ENCODE data around the gene SPO11.

The SPO11 gene

DNA sequence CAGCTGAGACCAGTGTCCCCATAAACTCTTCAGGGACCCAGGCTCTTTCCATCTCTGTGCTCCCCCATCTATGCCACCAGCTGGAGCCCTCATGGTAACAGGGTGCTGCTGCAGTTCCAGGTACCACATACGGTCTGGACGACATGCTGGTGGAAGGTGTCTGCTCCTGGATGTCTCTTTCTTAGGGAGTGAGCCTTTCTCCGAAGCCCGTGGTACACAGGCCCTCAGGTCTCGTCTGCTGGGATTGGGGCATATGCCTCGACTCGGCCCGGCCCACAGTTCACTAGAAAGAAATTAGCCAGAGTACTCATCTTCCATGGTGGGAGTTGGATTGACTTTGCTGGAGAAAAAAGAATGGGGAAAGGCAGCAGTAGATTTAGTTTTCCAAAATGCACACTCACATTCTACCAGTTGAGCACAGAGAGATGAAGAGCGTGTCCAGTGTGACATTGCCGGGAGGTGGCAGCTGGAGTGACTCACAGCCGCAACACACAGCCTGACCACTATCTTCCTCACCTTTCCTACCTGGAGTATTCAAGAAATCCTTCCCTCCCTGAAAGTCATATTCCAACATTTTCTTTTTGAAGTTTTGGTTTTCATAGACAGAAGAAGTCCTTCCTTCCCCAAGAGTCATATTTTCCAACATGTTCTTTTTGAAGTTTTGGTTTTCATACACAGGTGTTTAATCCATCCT, 18.6 kb upstream of the SPO11 start:
- no peak for DNase-seq (ENCODE audit: low read depth)

DNA sequence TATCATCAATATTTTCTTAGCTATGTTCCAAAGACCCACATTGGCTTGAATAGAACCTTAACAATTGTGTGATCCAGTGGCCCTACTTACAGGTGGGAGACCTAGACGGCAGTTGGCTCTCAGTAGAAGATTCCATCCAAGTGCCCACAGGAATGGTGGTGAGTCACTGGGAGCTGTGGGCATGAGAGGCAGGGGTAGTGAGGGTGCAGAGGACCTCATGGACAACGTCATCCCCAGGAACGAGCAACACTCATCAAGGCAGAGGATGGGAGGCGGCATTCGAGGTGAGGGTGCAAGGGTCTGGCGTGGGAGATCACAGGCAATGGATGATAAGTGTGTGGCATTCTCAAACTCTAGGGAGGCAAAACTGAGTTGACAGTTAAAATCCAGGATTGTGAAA, 17.5 kb upstream of the SPO11 start:
- DNase-seq (ENCODE audit: low read depth): no peak

DNA sequence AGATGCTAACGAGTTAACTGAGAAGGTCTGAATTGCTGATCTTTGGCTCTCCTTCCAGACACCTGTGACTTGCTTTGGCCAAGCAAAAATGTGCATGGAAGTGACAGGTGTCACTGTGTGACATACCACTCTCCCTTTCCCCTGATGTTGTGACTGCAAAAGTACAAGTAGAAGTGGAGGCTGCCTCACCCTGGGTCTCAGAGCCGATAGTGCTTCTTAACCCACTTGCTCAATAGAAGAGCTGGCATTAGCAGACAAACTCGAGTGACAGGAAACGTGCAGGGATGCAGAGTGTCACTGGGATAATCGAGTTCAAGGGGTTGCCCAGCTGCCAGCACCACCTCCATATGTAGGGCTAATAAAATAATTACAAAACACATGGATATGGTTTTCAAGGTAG, 16.4 kb upstream of the SPO11 start:
- no peak for DNase-seq (ENCODE audit: low read depth)

GRCh38 chr20:57313951-57314350, 15.7 kb upstream of the SPO11 start:
- DNase-seq (ENCODE audit: low read depth): no peak

DNA sequence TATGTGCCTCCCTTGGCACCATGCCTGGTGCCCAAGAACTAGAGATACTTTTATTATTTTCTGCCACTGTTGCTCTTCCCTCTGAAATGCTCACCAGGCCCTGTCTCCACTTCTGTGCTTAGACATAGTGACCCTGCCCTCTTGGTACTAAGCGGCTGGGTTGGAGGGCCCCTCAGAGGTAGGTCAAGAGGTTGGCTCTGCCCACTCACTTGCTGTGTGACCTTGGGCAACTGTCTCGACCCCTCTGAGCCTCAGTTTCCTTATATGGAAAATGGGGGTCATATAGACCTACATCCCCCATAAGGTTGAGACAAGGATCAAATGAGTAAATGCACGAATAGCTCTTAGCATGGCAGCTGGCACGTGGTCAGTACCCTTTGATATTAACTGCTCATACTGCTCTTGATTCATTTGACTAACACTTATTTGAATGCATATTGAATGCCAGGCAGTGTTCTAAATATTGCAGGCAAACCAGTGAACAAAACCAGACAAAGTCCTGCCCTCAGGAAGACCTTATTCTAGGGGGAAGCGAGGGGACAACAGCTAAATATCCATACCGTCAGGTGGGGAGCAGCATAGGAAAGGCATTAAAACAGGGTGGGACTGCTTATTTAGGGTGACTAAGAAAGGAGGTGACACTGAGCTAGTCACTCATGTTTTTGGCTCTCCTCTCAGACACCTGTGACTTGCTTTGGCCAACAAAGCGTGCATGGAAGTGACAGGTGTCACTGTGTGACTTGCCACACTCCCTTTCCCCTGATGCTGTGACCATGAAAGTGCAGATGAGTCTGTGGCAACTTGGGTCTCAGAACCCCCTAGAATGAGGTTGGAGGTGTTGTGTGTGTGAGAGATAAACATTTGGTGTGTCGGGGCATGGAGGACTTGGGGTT, 14.3 kb upstream of the SPO11 start:
- no peak for DNase-seq (ENCODE audit: low read depth)

DNA sequence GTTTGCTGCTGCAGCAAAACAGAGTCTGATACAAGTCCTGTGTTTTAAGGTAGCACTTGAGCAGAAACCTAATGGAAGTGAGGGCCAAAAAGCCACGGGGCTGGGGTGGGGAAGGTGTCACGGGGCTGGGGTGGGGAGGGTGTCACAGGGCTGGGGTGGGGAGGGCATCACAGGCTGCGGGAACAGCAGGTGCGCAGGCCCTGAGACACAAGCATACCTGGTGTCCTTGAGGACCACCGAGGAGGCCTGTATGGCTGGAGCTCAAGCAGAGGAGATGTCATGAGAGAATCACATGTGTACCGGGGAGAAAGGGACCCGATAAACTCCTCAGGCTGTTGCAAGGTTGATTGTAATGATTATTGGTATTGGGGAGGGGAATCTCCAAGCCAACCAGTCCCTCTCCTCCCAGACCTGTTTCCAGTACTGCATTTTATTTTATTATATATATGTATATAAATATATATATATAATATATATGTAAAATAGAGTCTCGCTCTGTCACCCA, 13.6 kb upstream of the SPO11 start:
- DNase-seq (ENCODE audit: low read depth): no peak

GRCh38 chr20:57316795-57317201, 12.8 kb upstream of the SPO11 start:
- no peak for DNase-seq (ENCODE audit: low read depth)

- no peak for DNase-seq (ENCODE audit: low read depth)
Observed at GRCh38 chr20:57317316-57317788, 12.3 kb upstream of the SPO11 start.

- DNase-seq (ENCODE audit: low read depth): no peak
Observed at GRCh38 chr20:57317789-57318371, 11.7 kb upstream of the SPO11 start.

- DNase-seq (ENCODE audit: low read depth): no peak
Observed at GRCh38 chr20:57319584-57319983, 10.0 kb upstream of the SPO11 start.

DNA sequence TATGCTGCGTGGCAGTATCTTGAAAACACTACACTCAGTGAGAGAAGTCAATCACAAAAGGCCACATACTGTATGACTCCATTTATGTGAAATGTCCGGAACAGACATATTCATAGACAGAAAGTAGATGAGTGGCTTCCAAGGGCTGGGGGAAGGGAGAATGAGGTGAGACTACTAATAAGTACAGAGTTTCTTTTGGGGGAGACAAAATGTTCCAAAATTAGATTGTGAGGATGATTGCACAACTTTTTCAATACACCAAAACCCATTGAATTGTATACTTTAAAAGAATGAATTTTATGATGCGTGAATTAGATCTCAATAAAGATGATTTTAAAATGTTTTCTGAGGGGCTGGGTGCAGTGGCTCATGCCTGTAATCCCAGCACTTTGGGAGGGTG, 9.2 kb upstream of the SPO11 start:
- DNase-seq (ENCODE audit: low read depth): no peak

GRCh38 chr20:57321142-57321541, 8.5 kb upstream of the SPO11 start:
- no peak for DNase-seq (ENCODE audit: low read depth)

DNA sequence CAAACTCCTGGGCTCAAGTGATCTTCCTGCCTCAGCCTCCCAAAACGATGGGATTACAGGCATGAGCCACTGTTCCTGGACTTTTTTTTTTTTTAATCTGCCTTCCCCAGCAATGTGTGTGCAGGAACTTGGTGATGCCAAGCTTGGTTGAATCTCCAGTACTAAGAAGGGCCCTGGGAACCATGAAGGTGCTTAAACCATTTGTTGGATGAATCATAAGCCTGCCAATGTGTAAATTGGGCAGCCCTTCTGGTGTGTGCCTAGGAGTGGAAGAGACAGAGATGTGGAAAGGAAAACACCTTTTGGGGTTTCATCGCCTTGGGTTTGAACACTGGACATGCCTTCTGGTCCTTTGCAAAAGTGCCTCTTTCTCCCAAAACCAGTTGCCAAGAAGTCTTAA, 7.1 kb upstream of the SPO11 start:
- no peak for DNase-seq (ENCODE audit: low read depth)

DNA sequence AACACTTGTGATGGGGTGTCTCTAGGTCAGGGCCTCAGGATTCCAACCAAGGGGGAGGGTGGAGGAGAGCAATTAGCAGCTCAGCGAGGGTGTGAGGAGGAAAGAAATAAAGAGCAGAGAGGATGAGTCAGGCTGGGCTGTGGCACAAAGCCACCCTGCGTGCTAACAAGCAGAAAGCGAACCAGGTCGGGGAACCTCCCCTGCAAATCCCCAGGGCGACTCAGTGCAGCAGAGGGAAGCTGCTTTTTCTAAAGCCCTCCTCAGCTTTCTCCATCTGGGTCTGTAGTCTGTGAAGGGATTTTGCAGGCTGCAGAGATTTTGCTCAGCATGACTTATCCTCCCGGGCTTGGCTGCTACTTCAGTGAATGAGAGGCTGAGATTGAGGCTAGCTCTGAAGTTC, 6.6 kb upstream of the SPO11 start:
- no peak for DNase-seq (ENCODE audit: low read depth)

DNA sequence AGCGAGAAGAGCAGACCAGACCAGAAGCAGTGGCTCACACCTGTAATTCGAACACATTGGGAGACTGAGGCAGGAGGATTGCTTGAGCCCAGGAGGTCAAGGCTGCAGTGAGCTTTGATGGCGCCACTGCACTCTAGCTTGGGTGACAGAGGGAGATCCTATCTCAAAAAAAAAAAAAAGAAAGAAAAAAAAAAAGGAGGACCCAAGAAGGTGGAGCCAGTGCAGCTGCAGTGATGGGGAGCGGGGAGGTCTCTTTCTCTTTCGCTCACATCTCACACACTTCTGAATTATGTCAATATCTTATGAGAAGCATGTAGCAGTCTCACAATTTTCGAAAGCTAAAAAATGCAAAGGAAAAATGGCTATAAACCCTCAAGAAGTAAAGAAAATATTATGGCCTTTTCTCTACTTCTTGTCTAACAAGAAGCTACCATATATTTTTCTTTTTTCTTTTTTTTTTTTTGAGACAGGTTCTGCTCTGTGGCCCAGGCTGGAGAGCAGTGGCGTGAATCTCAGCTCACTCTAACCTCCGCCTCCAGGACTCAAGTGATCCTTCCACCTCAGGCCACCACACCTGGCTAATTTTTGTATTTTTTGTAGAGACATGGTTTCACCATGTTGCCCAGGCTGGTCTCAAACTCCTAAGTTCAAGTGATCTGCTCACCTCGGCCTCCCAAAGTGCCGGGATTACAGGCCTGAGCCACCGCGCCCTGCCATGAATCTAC, 3.8 kb upstream of the SPO11 start:
- DNase-seq (ENCODE audit: low read depth): no peak

DNA sequence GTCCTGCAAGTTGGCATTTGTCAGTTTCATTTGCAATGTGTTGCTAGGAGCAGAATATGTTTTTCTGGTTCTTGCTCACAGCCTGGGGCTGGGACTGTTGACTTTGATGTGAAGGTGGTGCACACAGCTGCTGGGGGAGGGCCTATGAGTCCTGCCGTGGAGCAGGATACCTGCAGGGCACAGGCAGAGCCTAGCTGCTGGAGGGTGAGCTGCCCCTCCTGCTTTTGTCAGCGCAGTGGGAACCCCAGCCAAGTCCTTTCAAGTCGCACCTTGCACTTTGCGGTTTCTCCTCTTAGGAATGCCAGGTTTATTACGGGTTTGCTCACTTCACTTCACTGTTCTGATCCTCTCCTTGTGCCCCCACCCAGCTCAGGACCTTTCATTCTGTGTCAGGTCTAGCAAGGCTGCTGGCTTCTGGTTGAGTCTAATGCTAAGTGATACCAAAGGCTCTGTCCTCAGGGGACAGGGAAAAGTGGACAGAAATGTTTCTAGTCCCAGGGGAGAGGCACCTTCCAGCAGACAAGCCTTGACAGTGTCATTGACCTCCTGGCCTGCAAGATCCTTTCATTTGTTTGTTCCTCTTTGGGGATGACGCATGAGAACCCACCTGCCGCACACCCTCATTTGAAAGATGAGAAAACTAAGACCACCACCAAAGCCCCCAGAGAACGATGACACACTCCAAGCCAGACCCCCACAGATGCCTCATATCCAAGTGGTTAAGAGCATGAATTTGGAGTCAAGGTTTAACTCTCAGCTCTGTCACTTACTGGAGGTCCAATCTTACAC, 2.7 kb upstream of the SPO11 start:
- DNase-seq (ENCODE audit: low read depth): no peak

- DNase-seq (ENCODE audit: low read depth): no peak
Observed at GRCh38 chr20:57327820-57328219, 1.8 kb upstream of the SPO11 start.

GRCh38 chr20:57330998-57331397, 1.4 kb downstream of the SPO11 start:
- DNase-seq (ENCODE audit: low read depth): peak; percentile 57

DNA sequence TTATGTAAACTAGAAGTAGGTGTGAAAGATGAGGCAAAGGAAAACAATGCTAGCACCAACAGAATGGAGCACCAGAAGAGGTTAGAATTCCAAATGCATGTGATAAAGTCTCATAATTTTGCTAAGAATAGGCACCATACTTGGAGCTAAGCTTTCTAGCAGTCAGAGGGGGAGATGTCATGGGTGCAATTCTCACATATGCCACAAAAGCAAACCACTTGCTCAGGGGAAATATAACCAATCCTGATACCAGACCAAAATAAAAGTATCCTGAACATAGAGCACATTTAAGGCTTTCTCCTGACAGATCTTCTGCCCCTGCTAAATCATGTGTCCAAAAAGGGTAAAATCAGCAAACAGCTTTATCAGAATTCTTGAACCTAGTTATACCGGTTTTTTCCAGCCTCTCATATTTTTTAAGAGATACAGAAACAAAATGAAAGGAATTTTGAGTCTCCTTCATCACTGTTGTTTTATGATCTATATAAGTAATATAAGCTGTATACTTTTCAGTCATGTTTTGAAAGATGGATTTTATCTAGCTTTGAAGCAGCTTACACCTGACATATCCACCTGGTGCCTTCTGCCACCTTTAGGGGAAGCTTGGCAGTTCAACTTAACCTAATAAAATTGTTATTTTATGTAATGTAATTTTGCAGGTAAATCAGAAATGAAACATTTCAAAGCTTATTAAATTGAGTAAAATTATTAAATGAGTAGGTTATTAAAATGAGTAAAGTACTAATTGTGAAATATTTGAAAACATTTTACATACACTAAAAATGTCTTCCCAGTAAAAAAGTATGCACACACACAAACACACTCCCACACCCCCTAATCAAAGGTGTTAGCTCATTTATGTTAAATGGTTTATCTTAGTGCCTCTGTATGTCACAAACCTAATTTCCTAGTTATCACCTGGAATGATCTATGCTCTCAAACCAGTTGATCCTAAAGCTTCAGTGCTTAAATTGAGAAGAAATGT, 2.8 kb downstream of the SPO11 start:
- DNase-seq (ENCODE audit: low read depth): no peak

DNA sequence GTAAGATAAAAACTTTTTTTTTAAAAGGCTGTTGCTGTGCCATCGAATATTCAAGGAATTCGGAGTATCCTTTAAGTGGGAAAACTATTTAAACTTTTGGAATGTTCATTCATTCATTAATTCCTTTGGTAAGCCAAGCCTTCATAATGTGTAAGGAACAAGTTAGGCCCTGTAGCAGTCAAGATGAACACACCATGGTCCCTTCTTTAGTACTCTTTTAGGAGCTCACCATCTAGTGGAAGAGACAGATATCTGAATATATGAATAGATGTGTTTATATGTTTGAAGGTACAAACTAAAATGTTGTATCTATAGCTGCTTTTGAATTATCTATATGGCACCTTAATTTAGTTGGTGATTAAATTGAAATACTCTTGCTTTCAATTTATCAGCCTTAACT, 5.8 kb downstream of the SPO11 start:
- no peak for DNase-seq (ENCODE audit: low read depth)
